ENCODE measurements around the gene CWF19L2.

The CWF19L2 gene

GRCh38 chr11:107493117-107493516 is 35.5 kb upstream of the CWF19L2 start:
- no peak overlapping the region for H3K4me3 ChIP-seq (ENCODE audit: control insufficient read depth, low read depth, low read length)
- DNase-seq (ENCODE audit: low read depth), result peak; percentile 43
- TF ChIP-seq, protein P1, sequence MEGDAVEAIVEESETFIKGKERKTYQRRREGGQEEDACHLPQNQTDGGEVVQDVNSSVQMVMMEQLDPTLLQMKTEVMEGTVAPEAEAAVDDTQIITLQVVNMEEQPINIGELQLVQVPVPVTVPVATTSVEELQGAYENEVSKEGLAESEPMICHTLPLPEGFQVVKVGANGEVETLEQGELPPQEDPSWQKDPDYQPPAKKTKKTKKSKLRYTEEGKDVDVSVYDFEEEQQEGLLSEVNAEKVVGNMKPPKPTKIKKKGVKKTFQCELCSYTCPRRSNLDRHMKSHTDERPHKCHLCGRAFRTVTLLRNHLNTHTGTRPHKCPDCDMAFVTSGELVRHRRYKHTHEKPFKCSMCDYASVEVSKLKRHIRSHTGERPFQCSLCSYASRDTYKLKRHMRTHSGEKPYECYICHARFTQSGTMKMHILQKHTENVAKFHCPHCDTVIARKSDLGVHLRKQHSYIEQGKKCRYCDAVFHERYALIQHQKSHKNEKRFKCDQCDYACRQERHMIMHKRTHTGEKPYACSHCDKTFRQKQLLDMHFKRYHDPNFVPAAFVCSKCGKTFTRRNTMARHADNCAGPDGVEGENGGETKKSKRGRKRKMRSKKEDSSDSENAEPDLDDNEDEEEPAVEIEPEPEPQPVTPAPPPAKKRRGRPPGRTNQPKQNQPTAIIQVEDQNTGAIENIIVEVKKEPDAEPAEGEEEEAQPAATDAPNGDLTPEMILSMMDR (conservative IDR thresholded peaks at IDR 0.05; ENCODE audit: control insufficient read depth, insufficient read depth, low read depth, low read length), result no peak

DNA sequence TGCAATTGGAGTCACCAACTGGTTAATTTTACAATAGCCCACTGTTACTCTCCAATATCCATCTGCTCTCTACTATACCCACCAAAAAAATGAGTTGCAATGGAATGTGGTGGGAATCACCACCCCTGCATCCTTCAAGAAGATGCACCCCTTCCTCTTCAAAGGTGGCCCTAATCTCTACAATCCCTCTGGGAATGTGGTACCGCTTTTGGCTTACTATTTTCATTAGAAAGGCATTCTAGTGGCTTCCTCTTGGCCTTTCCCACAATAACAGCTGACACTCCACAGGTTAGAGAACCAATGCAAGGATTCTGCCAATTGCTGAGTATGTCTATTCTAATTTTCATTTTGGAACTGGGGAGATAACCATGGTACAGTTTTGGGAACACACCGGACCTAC is 33.2 kb upstream of the CWF19L2 start:
- H3K4me3 ChIP-seq (ENCODE audit: control insufficient read depth, low read depth, low read length), result no peak overlapping the region
- TF ChIP-seq, protein P1 (conservative IDR thresholded peaks at IDR 0.05; ENCODE audit: control insufficient read depth, insufficient read depth, low read depth, low read length), result no peak
- no peak for DNase-seq (ENCODE audit: low read depth)

DNA sequence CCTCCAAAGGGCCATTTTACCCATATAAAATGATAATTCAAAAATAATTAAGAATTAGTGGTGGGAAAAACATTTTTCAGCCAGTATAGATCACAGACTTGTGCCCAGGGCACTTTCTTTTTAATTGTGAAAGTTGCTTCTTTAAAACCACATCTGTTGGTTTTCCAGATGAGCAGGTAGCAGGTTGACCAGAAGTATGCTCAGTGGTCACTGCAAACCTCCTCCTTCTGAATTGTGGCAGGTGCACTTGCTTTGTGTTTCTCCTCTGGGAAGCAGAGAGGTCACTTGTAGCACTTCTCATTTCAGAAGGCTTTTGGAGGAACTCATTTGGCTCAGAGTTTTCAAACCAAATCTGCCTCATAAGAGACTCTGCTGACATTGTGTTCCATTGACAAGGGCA is 24.6 kb upstream of the CWF19L2 start:
- DNase-seq (ENCODE audit: low read depth), result no peak
- H3K4me3 ChIP-seq (ENCODE audit: control insufficient read depth, low read depth, low read length), result no peak overlapping the region
- TF ChIP-seq, protein P1 (conservative IDR thresholded peaks at IDR 0.05; ENCODE audit: control insufficient read depth, insufficient read depth, low read depth, low read length), result no peak

GRCh38 chr11:107478922-107479321 is 21.3 kb upstream of the CWF19L2 start:
- no peak overlapping the region for H3K4me3 ChIP-seq (ENCODE audit: control insufficient read depth, low read depth, low read length)
- TF ChIP-seq, protein P1 (conservative IDR thresholded peaks at IDR 0.05; ENCODE audit: control insufficient read depth, insufficient read depth, low read depth, low read length), result no peak
- no peak for DNase-seq (ENCODE audit: low read depth)

DNA sequence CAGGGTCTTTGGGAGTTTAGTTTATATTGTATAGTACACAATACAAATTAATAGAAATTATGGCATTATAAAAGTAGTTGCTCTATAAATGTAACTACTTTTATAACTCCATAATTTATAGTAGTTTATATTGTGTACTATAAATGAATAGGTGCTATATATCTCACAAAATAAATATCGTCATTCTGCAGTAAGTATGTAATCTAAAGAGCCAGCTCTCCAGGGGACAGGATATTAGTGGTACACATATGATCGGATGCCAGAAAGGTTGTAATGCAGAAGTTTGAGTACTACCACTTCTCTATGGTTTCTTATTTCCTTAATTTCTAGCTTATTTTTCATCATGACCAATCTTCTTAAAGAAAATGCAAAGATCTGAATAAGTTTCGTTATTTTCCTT is 20.2 kb upstream of the CWF19L2 start:
- no peak for DNase-seq (ENCODE audit: low read depth)
- TF ChIP-seq, protein P1 (conservative IDR thresholded peaks at IDR 0.05; ENCODE audit: control insufficient read depth, insufficient read depth, low read depth, low read length), result no peak

GRCh38 chr11:107473792-107474191 is 16.2 kb upstream of the CWF19L2 start:
- TF ChIP-seq, protein P1 (conservative IDR thresholded peaks at IDR 0.05; ENCODE audit: control insufficient read depth, insufficient read depth, low read depth, low read length), result no peak
- no peak overlapping the region for H3K4me3 ChIP-seq (ENCODE audit: control insufficient read depth, low read depth, low read length)
- DNase-seq (ENCODE audit: low read depth), result no peak

More for the DNA sequence above, 20.2 kb upstream of the CWF19L2 start:
- no peak overlapping the region for H3K4me3 ChIP-seq (ENCODE audit: control insufficient read depth, low read depth, low read length)

- TF ChIP-seq, protein P1 (conservative IDR thresholded peaks at IDR 0.05; ENCODE audit: control insufficient read depth, insufficient read depth, low read depth, low read length), result no peak
- no peak overlapping the region for H3K4me3 ChIP-seq (ENCODE audit: control insufficient read depth, low read depth, low read length)
- no peak for DNase-seq (ENCODE audit: low read depth)
Measured at GRCh38 chr11:107472966-107473365, 15.3 kb upstream of the CWF19L2 start.

All from fibroblast of mammary gland (primary cell).